Middle frontal gyrus (tissue), 1 donor: ENCODE results near the gene NID2.

Source experiments
- DNase-seq: peaks from one replicate; pipeline ENCODE4 v3.0.0-alpha.2; 2015; ENCODE audit warnings: low spot score; ENCODE audit errors: extremely low spot score

Gene NID2

DNA sequence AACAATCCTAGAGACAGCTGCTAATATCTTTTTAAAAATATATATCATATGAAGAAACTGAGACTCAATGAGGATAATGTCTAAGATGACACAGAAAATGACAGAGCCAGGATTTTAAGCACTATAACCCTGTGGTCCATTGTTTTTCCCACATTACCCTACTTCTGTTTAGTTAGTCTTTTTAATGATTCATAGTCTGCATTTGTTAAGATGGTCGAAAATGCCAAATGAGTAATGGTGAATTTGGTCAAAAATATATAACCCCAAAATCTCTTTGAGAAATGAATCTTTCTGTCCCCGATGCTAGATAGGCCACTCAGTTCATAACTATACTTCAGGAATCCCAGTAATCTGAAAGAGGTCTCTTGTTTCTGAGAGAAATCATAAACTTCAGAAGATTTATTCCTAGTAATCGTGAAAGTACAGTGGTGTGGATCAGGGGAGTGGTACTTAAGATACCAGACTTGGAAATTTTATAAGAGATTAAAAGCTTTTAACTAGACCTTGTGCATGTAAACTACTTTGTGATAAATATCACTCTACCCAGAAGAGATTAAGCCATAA is 68.8 kb downstream of the NID2 start:
- no peak for DNase-seq

DNA sequence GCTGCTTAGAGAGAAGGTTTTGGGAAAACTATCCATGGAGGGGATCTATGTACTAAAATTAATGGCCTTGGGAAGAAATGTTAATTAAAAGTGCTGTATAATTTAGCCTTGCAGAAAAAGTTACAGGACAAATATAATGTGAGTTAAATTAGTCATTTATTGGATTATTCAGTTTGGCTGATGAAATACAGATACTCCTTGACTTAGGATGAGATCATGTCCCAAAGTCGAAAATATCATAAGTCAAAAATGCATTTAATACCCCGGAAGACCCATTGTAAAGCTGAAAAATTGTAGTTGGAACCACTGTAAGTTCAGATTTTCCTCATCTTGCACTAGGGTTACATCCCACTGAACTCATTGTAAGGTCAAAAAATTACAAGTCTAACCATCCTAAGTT is 69.8 kb downstream of the NID2 start:
- DNase-seq = no peak

DNA sequence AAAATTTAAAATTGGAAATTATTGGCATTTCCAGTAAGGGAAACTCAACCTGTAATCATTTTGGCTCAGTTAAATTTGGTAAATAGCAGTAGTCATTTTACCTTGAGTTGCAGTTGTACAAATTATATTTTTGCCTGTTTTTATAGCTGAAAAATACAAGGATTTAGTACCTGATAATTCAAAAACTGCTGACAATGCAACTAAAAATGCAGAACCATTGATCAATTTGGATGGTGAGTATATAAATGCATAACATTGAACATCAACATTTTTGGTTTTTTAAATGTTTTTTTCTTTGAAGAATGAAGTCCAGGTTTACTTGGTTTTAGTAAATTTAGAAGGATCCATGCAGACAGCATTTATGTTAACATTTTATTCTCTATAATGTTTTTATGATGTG is 70.5 kb downstream of the NID2 start:
- no peak for DNase-seq

GRCh38 chr14:51996148-51996746 is 72.6 kb downstream of the NID2 start:
- no peak for DNase-seq

DNA sequence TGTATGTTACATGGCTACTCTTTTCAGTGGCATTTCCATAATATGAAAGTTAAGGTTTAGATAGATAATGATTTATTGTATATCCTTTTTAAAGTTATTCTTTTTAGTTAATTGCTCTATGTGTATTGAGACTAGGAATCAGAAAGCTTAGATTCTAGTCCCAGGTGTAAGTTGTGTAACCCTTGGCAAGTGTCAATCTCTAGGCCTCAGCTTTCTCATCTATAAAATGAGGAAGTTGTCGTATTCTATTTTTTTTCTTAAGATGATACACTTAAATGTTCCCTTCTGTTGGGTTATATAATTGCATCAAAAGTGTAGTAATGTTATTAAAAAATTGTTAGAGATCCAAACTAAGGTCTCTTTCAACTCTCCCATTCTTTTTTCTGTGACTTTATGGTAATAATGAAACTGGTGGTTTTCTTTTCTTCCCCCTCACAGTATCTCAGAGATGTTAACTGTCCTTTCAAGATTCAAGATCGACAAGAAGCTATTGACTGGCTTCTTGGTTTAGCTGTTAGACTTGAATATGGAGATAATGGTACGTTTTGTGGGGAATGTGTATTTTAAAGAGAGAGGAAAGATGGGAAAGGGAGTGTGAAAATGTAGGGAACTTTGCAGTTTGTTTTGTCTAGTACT is 75.5 kb downstream of the NID2 start:
- DNase-seq = no peak

DNA sequence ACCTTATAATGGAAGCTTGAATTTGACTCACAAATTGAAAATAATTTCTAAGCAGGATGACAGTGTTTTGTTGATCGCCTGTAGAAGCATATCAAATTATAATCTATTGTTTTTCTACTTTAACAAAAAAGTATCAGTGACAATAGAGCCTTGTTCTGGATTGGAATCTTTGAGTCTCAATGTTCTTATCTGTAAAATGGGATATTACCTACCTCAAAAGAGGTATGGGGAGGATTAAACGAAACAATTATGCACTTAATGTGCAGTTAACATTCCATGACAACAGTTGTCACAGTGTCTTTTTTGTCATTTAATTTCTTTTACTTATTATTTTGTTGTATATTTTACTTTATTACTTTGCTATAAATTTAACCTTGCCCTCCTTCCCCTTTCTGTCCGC is 78.4 kb downstream of the NID2 start:
- no peak for DNase-seq

GRCh38 chr14:51989293-51990234 is 79.3 kb downstream of the NID2 start, which contains the start of gene RTRAF:
TSS of gene RTRAF (plus strand) at chr14:51989546. CDS start at chr14:51989640, 94 bp downstream.
- peak; percentile 91 for DNase-seq

DNA sequence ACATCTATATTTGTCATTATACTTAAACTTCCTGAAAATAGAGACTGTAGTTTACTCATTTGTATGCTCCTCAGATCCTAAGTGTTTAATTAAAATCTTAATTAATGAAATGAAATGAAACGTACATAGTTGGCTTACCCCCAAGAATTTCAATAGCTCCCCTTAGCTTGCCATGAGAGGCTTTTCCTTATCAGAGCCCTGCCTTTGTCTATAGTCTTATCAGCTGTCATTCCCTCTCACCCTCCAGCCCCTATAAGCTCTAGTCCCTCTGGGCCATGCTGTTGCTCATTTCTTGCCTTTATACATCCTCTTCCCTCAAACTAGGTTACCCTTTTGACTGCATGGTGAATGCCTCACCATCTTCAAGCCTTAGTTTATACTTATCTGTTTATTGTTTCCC is 80.6 kb downstream of the NID2 start:
- DNase-seq = no peak

DNA sequence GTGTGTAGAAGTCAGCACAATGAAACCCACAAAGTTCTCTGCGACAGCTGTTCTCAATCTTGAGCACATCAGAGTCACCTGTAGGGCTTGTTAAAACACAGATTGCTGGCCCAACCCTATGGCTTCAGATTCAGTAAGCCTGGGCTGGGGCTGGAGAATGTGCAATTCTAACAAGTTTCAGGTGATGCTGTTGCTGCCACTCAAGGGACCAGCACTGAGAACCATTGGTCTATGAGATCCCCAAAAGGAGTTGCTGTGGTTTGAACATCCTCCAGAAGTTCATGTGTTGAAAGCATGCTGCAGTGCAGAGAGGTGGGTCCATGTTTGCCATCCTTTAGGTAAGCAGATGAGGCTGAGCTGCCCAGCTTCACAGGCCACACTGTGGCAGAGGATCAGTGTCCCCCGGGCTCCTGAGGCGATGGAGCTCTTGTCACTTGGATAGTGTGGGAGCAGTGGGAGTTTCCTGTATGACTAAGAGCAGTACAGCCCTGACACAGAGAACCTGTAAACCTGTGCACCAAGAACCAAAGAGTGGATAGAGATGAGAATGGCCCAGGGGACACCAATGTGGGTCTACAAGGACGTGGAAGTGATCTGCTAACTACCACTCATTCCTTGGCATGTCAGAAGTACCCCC is 87.5 kb downstream of the NID2 start:
- DNase-seq = no peak

DNA sequence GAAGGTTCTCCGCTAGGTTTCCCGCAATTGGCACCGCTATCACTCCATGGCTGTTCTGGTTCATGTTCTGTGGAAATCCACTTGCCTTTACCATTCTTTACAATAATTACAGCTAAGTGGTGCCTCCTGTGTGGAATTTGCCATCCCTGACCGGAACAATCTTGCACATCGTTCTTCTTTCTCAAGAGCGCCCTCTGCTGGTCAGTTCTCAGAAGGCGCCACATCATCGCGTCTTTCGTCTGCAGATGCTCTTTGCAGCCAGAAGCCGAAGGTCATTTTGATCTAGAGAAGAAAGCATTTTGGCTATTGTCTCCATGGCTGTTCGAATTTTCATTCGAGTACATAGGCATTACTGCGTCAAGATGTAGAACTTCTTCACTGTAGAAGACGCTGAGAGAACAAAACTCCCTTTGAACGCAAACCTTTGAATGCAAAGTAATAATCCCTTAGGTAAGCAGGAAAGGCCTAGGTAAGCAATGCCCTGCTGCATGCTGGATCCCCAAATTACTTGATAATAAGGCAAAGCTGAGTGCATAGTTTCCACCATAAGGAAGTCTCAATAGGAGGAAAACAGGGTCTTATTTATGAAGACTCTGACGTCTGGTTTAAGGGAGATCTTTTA is 89.7 kb downstream of the NID2 start:
- peak; percentile 67 for DNase-seq

- no peak for DNase-seq
Observed at GRCh38 chr14:51978681-51979085, 90.2 kb downstream of the NID2 start.

DNA sequence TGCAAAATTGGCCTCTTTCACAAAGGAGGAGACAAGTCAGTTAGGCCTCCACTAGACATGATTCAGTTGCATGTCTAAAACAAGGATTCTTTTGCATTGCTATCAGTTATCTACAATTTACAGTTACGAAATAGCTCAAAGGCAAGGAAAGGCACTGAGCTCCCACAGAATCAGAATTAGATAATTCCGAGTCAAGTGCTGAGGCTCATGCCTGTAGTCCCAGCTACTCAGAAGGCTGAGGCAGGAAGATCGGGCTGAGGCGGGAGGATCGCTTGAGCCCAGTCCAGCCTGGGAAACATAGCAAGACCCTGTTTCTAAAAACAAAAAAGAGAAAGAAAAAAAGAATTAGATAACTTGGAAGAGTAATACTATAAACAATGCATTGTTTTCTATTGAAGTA is 91.8 kb downstream of the NID2 start:
- no peak for DNase-seq

- DNase-seq = no peak
Observed at GRCh38 chr14:51972566-51972965, 96.3 kb downstream of the NID2 start.

DNA sequence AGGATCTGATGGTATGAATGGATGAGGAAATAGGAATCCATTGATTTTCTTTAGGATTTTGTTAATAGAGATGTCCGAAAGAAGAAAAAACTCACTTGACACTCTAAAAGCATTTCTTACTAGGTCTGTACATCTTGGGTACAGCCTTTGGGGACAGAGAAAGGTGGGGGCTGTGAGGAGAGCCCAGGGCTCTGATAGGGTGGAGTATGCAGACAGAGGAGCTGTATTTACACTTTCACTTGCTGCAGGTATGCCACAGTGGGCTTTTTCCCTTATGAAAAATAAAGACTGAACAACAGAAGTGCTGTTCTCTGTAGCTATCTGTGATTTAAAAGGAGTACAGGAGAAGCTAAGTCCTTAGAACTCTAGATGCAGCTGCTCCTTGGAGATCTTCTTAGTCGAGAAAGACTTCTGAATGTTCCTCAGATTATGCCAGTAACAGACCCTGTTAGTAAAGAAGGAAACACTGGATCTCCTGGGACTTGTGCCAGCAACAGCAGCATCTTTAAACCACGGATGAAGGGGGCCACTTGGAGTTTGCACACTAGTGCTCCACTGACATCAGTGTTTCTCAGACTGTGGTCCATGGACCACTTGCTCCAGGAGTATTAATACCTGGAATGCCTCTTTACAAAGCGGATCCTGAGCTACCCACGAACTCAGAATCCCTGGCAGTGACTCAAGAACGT is 98.9 kb downstream of the NID2 start:
- no peak for DNase-seq

DNA sequence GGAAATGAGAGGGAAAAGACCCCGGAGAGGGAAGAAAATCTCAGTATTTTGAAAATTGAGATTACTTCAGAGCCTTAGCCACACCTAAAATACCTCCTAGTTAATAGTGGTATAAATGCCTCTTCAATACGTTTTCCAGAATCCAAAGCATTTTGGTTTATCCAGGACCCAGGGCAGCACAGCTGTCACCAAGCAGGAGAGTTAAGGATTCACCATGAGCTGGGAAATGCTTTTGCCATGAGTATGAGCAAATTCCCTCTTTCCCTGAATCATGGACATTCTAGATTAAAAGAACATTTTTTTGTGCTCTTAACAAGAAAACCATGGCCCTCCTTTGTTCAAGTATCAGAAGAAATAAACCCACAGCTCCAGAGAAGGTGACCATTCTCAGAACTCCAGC is 101.3 kb downstream of the NID2 start:
- DNase-seq = no peak

DNA sequence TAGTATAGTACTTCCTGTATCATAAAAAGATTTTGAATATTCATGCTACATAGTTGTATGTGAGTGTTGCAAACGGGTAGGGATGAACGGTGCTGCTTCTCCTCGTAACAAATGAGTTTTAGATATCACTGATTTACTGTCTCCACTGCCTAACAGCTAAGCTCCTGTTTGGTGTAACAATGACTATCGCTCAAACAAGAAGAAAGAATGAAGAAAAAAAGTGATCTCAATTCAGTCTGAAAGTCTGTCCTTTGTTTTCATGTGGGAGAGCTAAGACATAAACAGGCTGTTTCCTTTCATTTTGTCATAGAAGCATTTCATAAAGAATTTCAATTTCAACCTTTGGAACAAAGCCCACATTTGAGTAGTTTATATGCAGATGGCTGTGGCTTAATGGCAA is 105.6 kb downstream of the NID2 start:
- DNase-seq = no peak

DNA sequence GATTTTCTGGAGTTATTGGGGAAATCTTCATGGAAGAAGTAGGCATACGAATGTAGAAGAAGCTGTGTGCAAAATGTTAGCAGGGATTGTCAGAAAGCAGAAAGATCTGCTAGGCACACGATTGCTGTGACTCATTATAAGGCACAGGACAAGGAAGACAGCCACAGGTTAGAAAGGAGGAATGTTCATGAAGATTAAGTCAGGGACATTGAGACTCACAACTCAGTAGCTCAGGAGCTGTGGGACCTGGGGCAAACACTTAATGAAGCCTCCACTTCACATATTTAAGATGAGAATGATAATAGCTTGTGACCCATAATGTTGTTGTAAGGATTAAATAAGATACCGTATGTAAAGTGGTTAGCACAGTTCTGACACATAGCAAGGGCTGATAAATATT is 106.1 kb downstream of the NID2 start:
- no peak for DNase-seq

- no peak for DNase-seq
Observed at GRCh38 chr14:51960866-51961265, 108.0 kb downstream of the NID2 start.

DNA sequence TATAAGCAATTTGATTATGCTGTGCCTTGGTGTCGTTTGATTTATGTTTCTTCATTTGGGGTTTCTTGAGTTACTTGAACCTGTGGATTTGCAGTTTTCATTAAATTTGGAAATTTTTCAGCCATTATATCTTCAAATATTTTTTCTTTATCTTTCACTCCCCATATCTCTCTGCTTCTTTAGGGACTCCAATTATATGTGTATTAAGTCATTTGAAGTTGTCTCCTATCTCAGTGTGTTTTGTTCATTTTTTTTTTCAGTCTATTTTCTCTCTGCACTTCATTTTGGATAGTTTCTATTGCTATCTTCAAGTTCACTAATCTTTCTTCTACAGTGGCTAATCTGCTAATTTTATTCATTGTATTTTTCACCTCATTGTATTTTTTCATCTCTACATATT is 108.9 kb downstream of the NID2 start:
- no peak for DNase-seq

DNA sequence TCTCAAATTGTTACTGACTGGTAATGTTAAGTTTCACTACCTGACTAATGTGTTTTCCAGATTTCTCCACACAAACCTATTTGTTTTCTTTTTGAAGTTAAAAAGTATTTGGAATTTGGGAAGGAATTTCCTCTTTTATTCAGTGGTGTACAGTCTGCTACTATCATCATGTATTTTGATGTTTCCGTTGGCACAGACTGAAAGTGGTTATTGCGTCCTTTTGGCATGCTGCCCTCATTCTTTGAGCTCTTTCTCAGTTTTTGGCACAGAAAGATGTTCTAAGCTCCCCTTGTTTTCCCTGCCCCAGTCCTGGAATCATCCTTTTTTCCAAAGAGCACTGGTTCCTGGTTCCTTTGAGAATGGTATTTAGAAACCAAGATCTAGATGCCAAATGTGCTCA is 110.9 kb downstream of the NID2 start:
- no peak for DNase-seq
